ENCODE data around the gene DDX50. TPM values are rescaled to one million over a fixed set of nuclear protein-coding genes. Genes with fewer than 3 reads are reported as not detected.
"Not testable (repeated sequence)": the region's sequence is repeated elsewhere in the genome, so short reads cannot be mapped to it uniquely, and the experiment has no call there.

Gene DDX50
- total RNA-seq, 4 donors from 2014 or later, result 33.0 to 49.6 (median 47.4) TPM

GRCh38 chr10:68864611-68865010 is 36.5 kb upstream of the DDX50 start:
- TF ChIP-seq POLR2A (IDR thresholded peaks at IDR 0.05; ENCODE audit: low read depth), result no peak
- TF ChIP-seq EP300 (IDR thresholded peaks at IDR 0.05), result no peak
- TF ChIP-seq, protein P1, sequence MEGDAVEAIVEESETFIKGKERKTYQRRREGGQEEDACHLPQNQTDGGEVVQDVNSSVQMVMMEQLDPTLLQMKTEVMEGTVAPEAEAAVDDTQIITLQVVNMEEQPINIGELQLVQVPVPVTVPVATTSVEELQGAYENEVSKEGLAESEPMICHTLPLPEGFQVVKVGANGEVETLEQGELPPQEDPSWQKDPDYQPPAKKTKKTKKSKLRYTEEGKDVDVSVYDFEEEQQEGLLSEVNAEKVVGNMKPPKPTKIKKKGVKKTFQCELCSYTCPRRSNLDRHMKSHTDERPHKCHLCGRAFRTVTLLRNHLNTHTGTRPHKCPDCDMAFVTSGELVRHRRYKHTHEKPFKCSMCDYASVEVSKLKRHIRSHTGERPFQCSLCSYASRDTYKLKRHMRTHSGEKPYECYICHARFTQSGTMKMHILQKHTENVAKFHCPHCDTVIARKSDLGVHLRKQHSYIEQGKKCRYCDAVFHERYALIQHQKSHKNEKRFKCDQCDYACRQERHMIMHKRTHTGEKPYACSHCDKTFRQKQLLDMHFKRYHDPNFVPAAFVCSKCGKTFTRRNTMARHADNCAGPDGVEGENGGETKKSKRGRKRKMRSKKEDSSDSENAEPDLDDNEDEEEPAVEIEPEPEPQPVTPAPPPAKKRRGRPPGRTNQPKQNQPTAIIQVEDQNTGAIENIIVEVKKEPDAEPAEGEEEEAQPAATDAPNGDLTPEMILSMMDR (IDR thresholded peaks at IDR 0.05), result no peak
- TF ChIP-seq POLR2AphosphoS5 (IDR thresholded peaks at IDR 0.05), result no peak
- H3K36me3 ChIP-seq, result no peaks in the 10 kb centered on the region
- no peak overlapping the region for H3K27ac ChIP-seq (replicated peaks in 1 of 4)
- peaks cover 0 to 9% (median 1%) of the 10 kb centered on the region in 4 donors for H3K4me1 ChIP-seq
- H3K9me3 ChIP-seq, result peaks cover 0 to 14% (median 11%) of the 10 kb centered on the region in 4 donors
- intact Hi-C loops (cut with DNase I), result no loop called here
- H3K4me3 ChIP-seq, result no peak overlapping the region
- no peaks in the 10 kb centered on the region for H3K27me3 ChIP-seq
- WGBS, result 93% methylated on average over 1 of the region's 1 CpG
- DNase-seq (ENCODE audit: extremely low spot score), result no peak

- H3K4me1 ChIP-seq, result peaks cover 6 to 41% (median 33%) of the 10 kb centered on the region in 4 donors
- intact Hi-C loops (cut with DNase I); H3K4me3 ChIP-seq; H3K36me3 ChIP-seq; DNase-seq (ENCODE audit: extremely low spot score); H3K27me3 ChIP-seq; H3K27ac ChIP-seq (replicated peaks in 1 of 4); H3K9me3 ChIP-seq: not testable (repeated sequence)
- WGBS, result 93% methylated on average over 8 of the region's 8 CpGs
Measured at GRCh38 chr10:68868173-68868572, 32.9 kb upstream of the DDX50 start.

- intact Hi-C loops (cut with DNase I), result no loop called here
- no peaks in the 10 kb centered on the region for H3K9me3 ChIP-seq
- no peaks in the 10 kb centered on the region for H3K27me3 ChIP-seq
- WGBS, result 50% methylated on average over 2 of the region's 2 CpGs
- no peak for DNase-seq (ENCODE audit: extremely low spot score)
- no peak overlapping the region for H3K27ac ChIP-seq (replicated peaks in 1 of 4)
- H3K4me3 ChIP-seq, result no peak overlapping the region
- peaks cover 6 to 41% (median 33%) of the 10 kb centered on the region in 4 donors for H3K4me1 ChIP-seq
- TF ChIP-seq POLR2A (IDR thresholded peaks at IDR 0.05; ENCODE audit: low read depth) (no peak), POLR2AphosphoS5 (IDR thresholded peaks at IDR 0.05) (no peak), EP300 (IDR thresholded peaks at IDR 0.05) (no peak)
- TF ChIP-seq, protein P1 (IDR thresholded peaks at IDR 0.05), result no peak
- H3K36me3 ChIP-seq, result no peaks in the 10 kb centered on the region
Measured at GRCh38 chr10:68869623-68870022, 31.5 kb upstream of the DDX50 start.

DNA sequence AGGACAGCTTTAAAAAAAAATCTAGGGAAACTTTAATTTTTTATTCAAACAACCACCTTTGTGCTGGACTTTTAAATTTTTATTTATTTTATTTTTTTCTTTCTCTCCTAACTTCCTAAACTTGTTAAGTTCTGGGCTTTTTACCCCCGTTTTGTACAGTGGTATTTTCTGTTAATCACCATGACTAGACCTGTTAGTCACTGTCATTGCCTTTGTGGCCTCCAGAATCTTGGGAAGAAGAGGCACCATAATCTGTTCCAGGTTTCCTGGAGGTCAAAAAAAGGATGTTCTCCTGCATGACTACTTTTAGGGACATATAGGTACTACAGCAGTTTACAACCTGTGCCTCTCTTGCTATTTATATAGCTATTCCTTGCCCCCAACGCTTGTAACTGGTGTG is 31.1 kb upstream of the DDX50 start:
- peaks cover 6 to 41% (median 33%) of the 10 kb centered on the region in 4 donors for H3K4me1 ChIP-seq
- no peaks in the 10 kb centered on the region for H3K9me3 ChIP-seq
- 93% methylated on average over 2 of the region's 2 CpGs for WGBS
- no peaks in the 10 kb centered on the region for H3K27me3 ChIP-seq
- DNase-seq (ENCODE audit: extremely low spot score), result no peak
- TF ChIP-seq POLR2A (IDR thresholded peaks at IDR 0.05; ENCODE audit: low read depth) (no peak), POLR2AphosphoS5 (IDR thresholded peaks at IDR 0.05) (no peak), EP300 (IDR thresholded peaks at IDR 0.05) (no peak)
- TF ChIP-seq, protein P1 (IDR thresholded peaks at IDR 0.05), result no peak
- H3K27ac ChIP-seq (replicated peaks in 1 of 4), result peak overlapping the region in 2 of 4 donors; percentile 74 to 77
- H3K36me3 ChIP-seq, result no peaks in the 10 kb centered on the region
- intact Hi-C loops (cut with DNase I), result no loop called here
- no peak overlapping the region for H3K4me3 ChIP-seq

DNA sequence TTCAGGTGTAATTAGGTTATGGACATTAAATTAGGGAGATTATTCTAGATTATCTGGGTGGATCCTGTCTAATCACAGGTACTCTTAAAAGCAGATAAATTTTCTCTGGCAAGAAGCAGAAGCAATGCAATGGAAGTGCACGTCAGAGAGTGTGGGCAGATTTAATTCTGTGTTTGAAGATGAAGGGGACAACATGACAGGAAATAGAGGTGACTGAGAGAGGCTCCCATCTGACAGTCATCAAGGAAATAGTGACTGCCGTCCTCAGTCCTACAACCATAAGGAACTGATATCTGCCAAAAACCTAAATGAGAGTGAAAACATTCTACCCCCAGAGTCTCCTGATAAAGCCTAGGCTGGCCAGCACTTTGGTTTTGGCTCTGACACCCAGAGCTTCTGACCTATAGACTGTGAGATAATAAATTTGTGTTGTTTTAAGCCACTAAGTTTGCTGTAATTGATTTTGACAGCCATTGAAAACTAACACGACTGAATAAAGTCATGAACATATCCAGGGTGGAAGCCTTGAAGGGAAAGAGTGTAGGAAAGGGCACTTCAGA is 30.5 kb upstream of the DDX50 start:
- H3K27me3 ChIP-seq, result no peaks in the 10 kb centered on the region
- intact Hi-C loops (cut with DNase I), result no loop called here
- no peak for DNase-seq (ENCODE audit: extremely low spot score)
- H3K4me3 ChIP-seq, result no peak overlapping the region
- WGBS, result 57% methylated on average over 3 of the region's 3 CpGs
- peaks cover 6 to 41% (median 33%) of the 10 kb centered on the region in 4 donors for H3K4me1 ChIP-seq
- H3K36me3 ChIP-seq, result no peaks in the 10 kb centered on the region
- no peaks in the 10 kb centered on the region for H3K9me3 ChIP-seq
- peak overlapping the region; percentile 69 to 77 (median 74) for H3K27ac ChIP-seq (replicated peaks in 1 of 4)
- TF ChIP-seq EP300 (IDR thresholded peaks at IDR 0.05), result no peak
- TF ChIP-seq, protein P1 (IDR thresholded peaks at IDR 0.05), result no peak
- TF ChIP-seq POLR2AphosphoS5 (IDR thresholded peaks at IDR 0.05), result no peak
- no peak for TF ChIP-seq POLR2A (IDR thresholded peaks at IDR 0.05; ENCODE audit: low read depth)
